Ishikawa (cell line): ENCODE data around the gene KCNA3.

Source experiments
- CEBPB ChIP-seq: IDR thresholded peaks from 2 replicates; pipeline ENCODE4 v1.6.1; 2012
- CREB1 ChIP-seq: IDR thresholded peaks from 2 replicates; pipeline ENCODE4 v1.6.1; 2012; ENCODE audit warnings: low read depth
- EGR1 ChIP-seq: IDR thresholded peaks from 2 replicates; pipeline ENCODE4 v1.6.1; 2012
- EP300 ChIP-seq: IDR thresholded peaks from 2 replicates; pipeline ENCODE4 v1.6.1; 2012; ENCODE audit warnings: borderline replicate concordance
- FOXM1 ChIP-seq: IDR thresholded peaks from 2 replicates; pipeline ENCODE4 v1.6.1; 2012; ENCODE audit warnings: low read depth, borderline replicate concordance
- NFIC ChIP-seq: IDR thresholded peaks from 2 replicates; pipeline ENCODE4 v1.6.1; 2012
- RAD21 ChIP-seq: IDR thresholded peaks from 2 replicates; pipeline ENCODE4 v1.6.1; 2012; ENCODE audit warnings: low read depth
- REST ChIP-seq: IDR thresholded peaks from 2 replicates; pipeline ENCODE4 v1.6.1; 2012; ENCODE audit warnings: low read depth, mild to moderate bottlenecking
- TAF1 ChIP-seq: IDR thresholded peaks from 2 replicates; pipeline ENCODE4 v1.6.1; 2012; ENCODE audit warnings: low read depth, mild to moderate bottlenecking
- TCF12 ChIP-seq: IDR thresholded peaks from 2 replicates; pipeline ENCODE4 v1.6.1; 2012; ENCODE audit warnings: low read depth
- TEAD4 ChIP-seq: IDR thresholded peaks from 2 replicates; pipeline ENCODE4 v1.6.1; 2012
- YY1 ChIP-seq: IDR thresholded peaks from 2 replicates; pipeline ENCODE4 v1.6.1; 2012; ENCODE audit warnings: low read depth
- ZBTB7A ChIP-seq: IDR thresholded peaks from 2 replicates; pipeline ENCODE4 v1.6.1; 2012; ENCODE audit warnings: low read depth
- TF ChIP-seq, protein P1 (sequence below): IDR thresholded peaks from 2 replicates; pipeline ENCODE4 v1.6.1; 2012
- TF ChIP-seq, protein P2 (sequence below): IDR thresholded peaks from 2 replicates; pipeline ENCODE4 v1.6.1; 2012

KCNA3 gene

DNA sequence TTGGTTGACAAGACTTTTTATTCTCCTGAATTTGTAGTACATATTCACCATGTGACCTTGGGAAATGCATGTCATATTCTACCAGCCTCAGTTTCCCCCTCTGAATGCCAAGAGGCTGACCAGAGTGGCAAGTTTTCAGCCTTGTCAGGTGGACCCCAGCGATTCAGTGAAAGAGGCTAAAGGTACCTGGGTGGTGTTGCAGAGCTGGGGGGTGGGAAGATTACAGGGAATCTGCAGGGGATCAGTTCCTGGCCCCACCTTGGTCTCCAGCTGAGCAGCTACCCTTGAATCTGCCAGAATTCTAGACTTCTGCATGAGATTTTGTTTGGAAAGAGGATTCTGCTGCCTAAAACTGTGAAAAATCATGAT is 40.7 kb downstream of the KCNA3 start:
- no peak for TF ChIP-seq TAF1
- no peak for TF ChIP-seq TEAD4
- TF ChIP-seq RAD21, result no peak
- no peak for TF ChIP-seq CREB1
- no peak for TF ChIP-seq FOXM1
- no peak for TF ChIP-seq YY1
- TF ChIP-seq CEBPB, result no peak
- no peak for TF ChIP-seq REST
- no peak for TF ChIP-seq EGR1
- TF ChIP-seq TCF12, result no peak
- TF ChIP-seq, protein P1, sequence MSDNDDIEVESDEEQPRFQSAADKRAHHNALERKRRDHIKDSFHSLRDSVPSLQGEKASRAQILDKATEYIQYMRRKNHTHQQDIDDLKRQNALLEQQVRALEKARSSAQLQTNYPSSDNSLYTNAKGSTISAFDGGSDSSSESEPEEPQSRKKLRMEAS, result no peak
- TF ChIP-seq, protein P2, sequence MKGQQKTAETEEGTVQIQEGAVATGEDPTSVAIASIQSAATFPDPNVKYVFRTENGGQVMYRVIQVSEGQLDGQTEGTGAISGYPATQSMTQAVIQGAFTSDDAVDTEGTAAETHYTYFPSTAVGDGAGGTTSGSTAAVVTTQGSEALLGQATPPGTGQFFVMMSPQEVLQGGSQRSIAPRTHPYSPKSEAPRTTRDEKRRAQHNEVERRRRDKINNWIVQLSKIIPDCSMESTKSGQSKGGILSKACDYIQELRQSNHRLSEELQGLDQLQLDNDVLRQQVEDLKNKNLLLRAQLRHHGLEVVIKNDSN, result no peak

DNA sequence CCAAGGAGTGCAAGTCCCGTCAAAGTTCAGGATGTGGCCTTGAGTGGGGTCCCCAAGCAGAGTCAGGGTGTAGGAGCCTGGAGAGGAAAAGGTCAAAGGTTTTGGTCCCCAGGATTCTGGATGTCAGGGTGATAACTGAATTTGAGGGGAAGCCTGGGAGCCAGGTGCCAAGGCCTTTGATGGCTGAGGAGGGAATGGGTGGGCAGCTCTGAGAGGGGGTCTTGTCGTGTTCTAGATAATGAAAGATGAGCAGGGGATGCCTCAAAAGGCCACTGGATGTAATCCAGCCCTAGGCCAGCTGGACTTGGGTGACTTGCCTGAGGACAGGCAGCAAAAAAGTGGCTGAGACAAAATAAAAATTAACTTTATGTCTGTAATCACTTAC is 41.1 kb downstream of the KCNA3 start:
- TF ChIP-seq, protein P1, result no peak
- TF ChIP-seq CREB1, result no peak
- no peak for TF ChIP-seq EGR1
- no peak for TF ChIP-seq REST
- no peak for TF ChIP-seq NFIC
- no peak for TF ChIP-seq TEAD4
- no peak for TF ChIP-seq TCF12
- no peak for TF ChIP-seq TAF1

DNA sequence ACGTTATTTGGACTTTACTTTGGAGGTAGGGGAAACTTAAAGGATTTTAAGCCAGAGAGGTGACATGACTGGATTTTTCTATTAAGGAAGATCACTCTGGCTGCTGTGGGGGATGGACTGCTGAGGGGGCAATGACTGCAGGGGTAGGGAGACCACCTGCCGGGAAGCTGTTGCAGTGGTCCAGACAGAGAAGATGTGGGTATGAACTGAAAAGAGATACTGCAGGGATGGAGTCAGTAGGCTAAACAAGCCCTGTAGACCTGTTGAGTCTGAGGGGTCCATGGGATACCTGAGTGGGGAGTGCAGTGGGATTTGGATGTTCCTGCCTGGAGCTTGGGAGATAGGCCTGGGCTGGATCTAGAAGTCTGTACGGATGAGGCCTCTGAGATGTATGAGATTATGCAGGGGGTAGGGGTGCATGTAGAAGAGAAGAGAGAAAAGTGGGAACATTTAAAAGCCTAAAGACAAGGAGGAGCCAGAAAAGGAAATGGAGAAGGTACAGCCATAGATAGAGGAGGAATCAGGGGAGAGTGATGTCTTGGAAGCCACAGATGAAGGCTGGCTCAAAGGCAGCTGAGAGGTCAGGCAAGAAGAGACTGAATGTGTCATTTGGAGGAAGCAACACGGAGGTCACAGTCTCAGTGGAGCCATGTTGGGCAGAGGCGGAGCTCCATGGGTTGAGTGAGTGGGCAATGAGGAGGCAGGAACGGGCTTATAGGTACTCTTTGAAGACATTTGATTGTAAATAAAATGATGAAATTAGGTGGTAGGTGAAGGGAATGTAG is 42.7 kb downstream of the KCNA3 start:
- TF ChIP-seq EGR1, result no peak
- TF ChIP-seq REST, result no peak
- TF ChIP-seq RAD21, result no peak
- no peak for TF ChIP-seq FOXM1
- TF ChIP-seq YY1, result no peak
- TF ChIP-seq CREB1, result no peak
- TF ChIP-seq ZBTB7A, result no peak
- TF ChIP-seq, protein P1, result no peak
- TF ChIP-seq TEAD4, result no peak
- no peak for TF ChIP-seq TCF12
- TF ChIP-seq, protein P2, result no peak
- TF ChIP-seq TAF1, result no peak
- no peak for TF ChIP-seq CEBPB
- TF ChIP-seq NFIC, result no peak
- TF ChIP-seq EP300, result no peak
